SHP77 treated with DMSO at 0.1 percent for 48 hours (cell line): ENCODE data around the gene TBC1D13.
"Not testable (repeated sequence)": the region's sequence is repeated elsewhere in the genome, so short reads cannot be mapped to it uniquely, and the experiment has no call there.

Source experiments
- DNase-seq: peaks from one replicate; lab custom pipeline; 2025; lab: John Stamatoyannopoulos, UW

The TBC1D13 gene

GRCh38 chr9:128785427-128785826 is 1.6 kb upstream of the TBC1D13 start:
- no peak for DNase-seq

GRCh38 chr9:128787659-128788058 is 606 bp downstream of the TBC1D13 start:
- DNase-seq, result no peak

GRCh38 chr9:128788445-128788844 is 1.4 kb downstream of the TBC1D13 start:
- no peak for DNase-seq

GRCh38 chr9:128790536-128790935 is 3.5 kb downstream of the TBC1D13 start:
- no peak for DNase-seq

- DNase-seq, result no peak
Measured at GRCh38 chr9:128792134-128792533, 5.1 kb downstream of the TBC1D13 start.

- DNase-seq, result no peak
Measured at GRCh38 chr9:128792978-128793686, 6.1 kb downstream of the TBC1D13 start.

GRCh38 chr9:128794961-128795360 is 7.9 kb downstream of the TBC1D13 start:
- DNase-seq, result not testable (repeated sequence)

- DNase-seq, result no peak
Measured at GRCh38 chr9:128798896-128799295, 11.8 kb downstream of the TBC1D13 start.

- no peak for DNase-seq
Measured at GRCh38 chr9:128800061-128800460, 13.0 kb downstream of the TBC1D13 start.

GRCh38 chr9:128802482-128802881 is 15.4 kb downstream of the TBC1D13 start:
- no peak for DNase-seq

GRCh38 chr9:128805661-128806060 is 18.6 kb downstream of the TBC1D13 start:
- no peak for DNase-seq

- no peak for DNase-seq
Measured at GRCh38 chr9:128807827-128808226, 20.8 kb downstream of the TBC1D13 start.

GRCh38 chr9:128808543-128808942 is 21.5 kb downstream of the TBC1D13 start:
- DNase-seq, result no peak

GRCh38 chr9:128809036-128809599 is 22.1 kb downstream of the TBC1D13 start:
- DNase-seq, result no peak

GRCh38 chr9:128809831-128810230 is 22.8 kb downstream of the TBC1D13 start:
- no peak for DNase-seq

GRCh38 chr9:128810873-128811272 is 23.8 kb downstream of the TBC1D13 start:
- DNase-seq, result no peak

- DNase-seq, result peak; percentile 90
Measured at GRCh38 chr9:128818099-128818838, 31.2 kb downstream of the TBC1D13 start, which contains the start of gene ENDOG. TSS of gene ENDOG (plus strand) at chr9:128818500. CDS start at chr9:128818685, 185 bp downstream.

GRCh38 chr9:128818839-128819715 is 32.0 kb downstream of the TBC1D13 start:
- DNase-seq, result no peak

GRCh38 chr9:128819716-128820664 is 32.9 kb downstream of the TBC1D13 start:
- DNase-seq, result no peak

GRCh38 chr9:128820665-128821583 is 33.9 kb downstream of the TBC1D13 start:
- no peak for DNase-seq
